ENCODE measurements around the gene MYOM1. TPM values are rescaled to one million over a fixed set of nuclear protein-coding genes. Genes with fewer than 3 reads are reported as not detected.
A peak's percentile ranks its signal among the peaks of the same experiment; 100 is the strongest.

The MYOM1 gene
- total RNA-seq, 4 donors from 2014 or later: 0.23 to 2.5 (median 0.52) TPM

DNA sequence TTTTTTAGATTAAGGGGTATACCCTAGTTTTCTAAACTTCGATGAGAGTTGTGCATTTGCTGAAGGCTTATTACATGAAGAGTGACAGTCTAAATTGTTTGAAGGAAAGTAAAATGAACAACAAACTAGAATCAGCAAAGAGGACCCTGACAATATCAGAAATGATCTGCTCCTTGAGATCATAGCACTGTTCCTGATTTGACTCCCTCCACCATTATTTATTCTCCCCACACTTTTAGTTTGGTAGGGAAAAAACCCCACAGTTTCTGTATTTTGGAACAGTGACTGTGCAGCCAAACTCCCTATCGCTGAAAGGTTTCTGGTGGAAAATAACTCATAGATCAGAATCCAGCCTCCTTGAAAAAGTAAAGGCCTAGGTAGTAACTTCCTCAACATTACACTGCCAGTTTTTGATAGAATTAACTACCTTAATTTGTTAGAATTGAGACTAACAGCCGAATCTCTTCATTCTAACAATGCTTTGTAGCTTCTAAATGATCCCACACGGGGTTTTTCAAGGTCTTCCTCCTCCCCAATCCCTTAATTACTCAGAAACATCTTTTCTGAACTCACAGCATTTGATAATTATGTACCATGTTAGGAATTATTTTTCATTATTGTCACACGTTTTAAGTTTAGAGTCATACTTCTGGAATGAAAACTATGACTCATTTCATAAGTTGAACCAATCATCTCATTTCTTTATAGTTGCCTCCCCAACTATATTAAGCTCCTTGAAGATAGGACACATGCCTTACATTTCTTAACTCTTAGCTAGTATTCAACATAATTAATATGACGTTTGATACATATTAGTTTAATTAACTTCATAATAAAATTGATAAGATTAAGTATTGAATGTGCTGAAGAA lies 30.7 kb upstream of the MYOM1 start:
- TF ChIP-seq POLR2A (IDR thresholded peaks at IDR 0.05): no peak
- TF ChIP-seq, protein P1, sequence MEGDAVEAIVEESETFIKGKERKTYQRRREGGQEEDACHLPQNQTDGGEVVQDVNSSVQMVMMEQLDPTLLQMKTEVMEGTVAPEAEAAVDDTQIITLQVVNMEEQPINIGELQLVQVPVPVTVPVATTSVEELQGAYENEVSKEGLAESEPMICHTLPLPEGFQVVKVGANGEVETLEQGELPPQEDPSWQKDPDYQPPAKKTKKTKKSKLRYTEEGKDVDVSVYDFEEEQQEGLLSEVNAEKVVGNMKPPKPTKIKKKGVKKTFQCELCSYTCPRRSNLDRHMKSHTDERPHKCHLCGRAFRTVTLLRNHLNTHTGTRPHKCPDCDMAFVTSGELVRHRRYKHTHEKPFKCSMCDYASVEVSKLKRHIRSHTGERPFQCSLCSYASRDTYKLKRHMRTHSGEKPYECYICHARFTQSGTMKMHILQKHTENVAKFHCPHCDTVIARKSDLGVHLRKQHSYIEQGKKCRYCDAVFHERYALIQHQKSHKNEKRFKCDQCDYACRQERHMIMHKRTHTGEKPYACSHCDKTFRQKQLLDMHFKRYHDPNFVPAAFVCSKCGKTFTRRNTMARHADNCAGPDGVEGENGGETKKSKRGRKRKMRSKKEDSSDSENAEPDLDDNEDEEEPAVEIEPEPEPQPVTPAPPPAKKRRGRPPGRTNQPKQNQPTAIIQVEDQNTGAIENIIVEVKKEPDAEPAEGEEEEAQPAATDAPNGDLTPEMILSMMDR (IDR thresholded peaks at IDR 0.05): no peak
- peak overlapping the region in 2 of 4 donors; percentile 93 to 100 for H3K4me3 ChIP-seq
- peaks cover 5 to 69% (median 31%) of the 10 kb centered on the region in 3 donors for H3K4me1 ChIP-seq
- H3K27me3 ChIP-seq: no peaks in the 10 kb centered on the region
- no peak for DNase-seq
- peak overlapping the region; percentile 73 to 100 (median 92) for H3K27ac ChIP-seq
- H3K9me3 ChIP-seq: no peaks in the 10 kb centered on the region
- H3K36me3 ChIP-seq: peaks cover 9 to 32% (median 16%) of the 10 kb centered on the region in 3 donors
- WGBS, 2 donors: 24 to 32% methylated on average over 6 of the region's 6 CpGs
- intact Hi-C loops (cut with DNase I): no loop called here

DNA sequence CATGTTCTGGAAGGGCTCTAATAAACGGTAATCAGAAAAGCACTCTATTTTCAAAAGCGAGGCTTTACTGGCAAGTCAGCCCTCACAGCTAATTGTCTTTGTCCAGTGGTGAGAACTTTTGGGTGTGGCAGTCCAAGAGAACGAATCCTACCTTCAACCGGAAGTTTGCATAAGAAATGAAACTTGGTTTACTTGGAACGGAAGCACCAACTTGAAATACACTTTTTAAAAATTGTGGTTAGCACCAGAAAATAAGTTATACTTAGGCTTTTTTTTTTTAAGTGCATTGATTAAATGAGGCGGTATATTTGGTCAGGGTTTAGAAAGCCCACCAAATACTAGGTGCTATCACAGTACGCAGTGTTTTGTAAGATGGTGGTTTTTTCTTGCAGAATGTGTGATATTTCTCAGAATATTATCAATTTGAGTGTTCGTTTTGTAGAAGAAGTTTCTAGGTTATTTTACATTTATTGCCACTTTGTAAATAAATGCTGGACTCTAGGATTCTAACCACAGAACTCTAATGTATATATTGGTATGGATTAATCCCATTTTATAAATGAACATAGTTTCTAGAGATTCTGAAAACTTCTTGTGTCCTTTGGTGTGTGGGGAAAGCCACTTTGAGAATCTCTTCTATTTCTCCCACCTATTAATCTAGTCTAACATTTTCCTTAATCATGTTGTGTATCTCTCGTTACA lies 29.0 kb upstream of the MYOM1 start:
- H3K9me3 ChIP-seq: no peaks in the 10 kb centered on the region
- intact Hi-C loops (cut with DNase I): loop anchor here (10.0 kb wide), 1 partner anchor 94 kb away; no protein-coding TSS in a partner anchor
- peak overlapping the region; percentile 82 to 100 (median 95) for H3K4me3 ChIP-seq
- no peaks in the 10 kb centered on the region for H3K27me3 ChIP-seq
- TF ChIP-seq, protein P1 (IDR thresholded peaks at IDR 0.05): no peak
- peak in 1 of 4 donors; percentile 54 for TF ChIP-seq POLR2A (IDR thresholded peaks at IDR 0.05)
- H3K4me1 ChIP-seq: peaks cover 5 to 76% (median 36%) of the 10 kb centered on the region in 3 donors
- peak overlapping the region; percentile 99 to 100 (median 100) for H3K27ac ChIP-seq
- 6 to 9% methylated on average over 9 of the region's 9 CpGs for WGBS, 2 donors
- DNase-seq: no peak
- H3K36me3 ChIP-seq: peaks cover 0 to 16% (median 7%) of the 10 kb centered on the region in 3 donors

- H3K27ac ChIP-seq: peak overlapping the region; percentile 99 to 100 (median 100)
- H3K36me3 ChIP-seq: peaks cover 0 to 9% (median under 1%) of the 10 kb centered on the region in 3 donors
- DNase-seq: no peak
- H3K4me3 ChIP-seq: peak overlapping the region; percentile 82 to 100 (median 95)
- intact Hi-C loops (cut with DNase I): loop anchor here (10.0 kb wide), 1 partner anchor 93 kb away; no protein-coding TSS in a partner anchor
- H3K9me3 ChIP-seq: no peaks in the 10 kb centered on the region
- H3K27me3 ChIP-seq: no peaks in the 10 kb centered on the region
- WGBS, 2 donors: 0 to 1% methylated on average over 11 to 19 of the region's 22 CpGs
- H3K4me1 ChIP-seq: peaks cover 5 to 72% (median 36%) of the 10 kb centered on the region in 3 donors
- TF ChIP-seq, protein P1 (IDR thresholded peaks at IDR 0.05): no peak
- TF ChIP-seq POLR2A (IDR thresholded peaks at IDR 0.05): no peak
Observed at GRCh38 chr18:3248062-3248657, 28.4 kb upstream of the MYOM1 start.

DNA sequence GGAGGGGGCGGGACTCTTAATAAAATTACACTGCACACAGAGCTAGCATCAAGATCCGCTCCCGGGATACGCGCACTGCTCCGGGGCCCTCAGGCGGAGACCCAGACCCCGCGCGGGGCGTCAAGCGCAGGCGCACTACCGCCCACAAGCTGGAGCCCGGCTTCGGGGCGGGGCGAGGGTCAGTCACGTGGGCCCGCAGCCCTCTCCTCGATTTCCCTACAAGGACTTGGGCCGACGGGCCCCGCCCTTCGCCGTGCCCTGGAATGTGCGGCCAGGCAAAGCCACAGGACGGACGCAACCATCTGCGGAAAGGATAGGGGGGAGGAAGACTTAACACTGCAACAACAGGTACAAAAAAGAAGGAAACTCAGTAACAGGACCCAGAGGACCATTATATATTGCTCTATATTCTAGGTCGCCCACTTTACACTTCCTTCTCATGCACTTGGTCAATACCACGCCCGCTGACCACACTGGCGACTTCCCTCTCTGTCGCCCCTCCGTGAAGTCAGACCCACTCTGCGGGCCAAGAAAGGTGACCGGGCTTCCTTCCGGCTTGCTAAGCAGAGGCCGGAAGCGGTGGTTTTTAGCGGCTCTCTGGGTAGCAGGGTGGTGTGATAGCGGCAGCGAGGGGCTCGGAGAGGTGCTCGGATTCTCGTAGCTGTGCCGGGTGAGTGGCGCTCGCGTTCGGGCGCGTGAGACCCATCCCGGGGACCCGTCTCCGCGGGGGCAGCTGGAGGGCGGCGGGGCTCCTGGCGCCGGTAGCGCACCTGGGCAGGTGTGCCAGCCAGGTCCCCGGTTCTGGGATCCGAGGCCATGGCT lies 27.7 kb upstream of the MYOM1 start, which contains the start of gene MYL12A:
Gene MYL12A (plus strand): TSS at position 562 of the 822 bp plus-strand sequence. CDS start 5,447 bp downstream, outside the sequence.
- Histone ChIP-seq H3K36me3 (peaks cover 0 to 8% (median 0%) of the 10 kb centered on the region in 3 donors), H3K4me3 (peak within 1 kb of the TSS; percentile 82 to 100 (median 95)), H3K27ac (peak within 1 kb of the TSS; percentile 99 to 100 (median 100)), H3K4me1 (peaks cover 5 to 65% (median 33%) of the 10 kb centered on the region in 3 donors), H3K9me3 (no peaks in the 10 kb centered on the region), H3K27me3 (no peaks in the 10 kb centered on the region)
- DNase-seq: peak; percentile 84
- intact Hi-C loops (cut with DNase I): loop anchor here (10.0 kb wide), 1 partner anchor 93 kb away; no protein-coding TSS in a partner anchor
- 0% methylated on average over 7 to 40 of the region's 65 CpGs for WGBS, 2 donors
- TF ChIP-seq, protein P1 (IDR thresholded peaks at IDR 0.05): peak in 2 of 6 experiments; percentile 14 to 22
- peak in 3 of 4 donors; percentile 93 to 95 (median 95) for TF ChIP-seq POLR2A (IDR thresholded peaks at IDR 0.05)
